Measurements from ENCODE around the gene ORAI2.
"Not testable (repeated sequence)": the region's sequence is repeated elsewhere in the genome, so short reads cannot be mapped to it uniquely, and the experiment has no call there.

The ORAI2 gene

DNA sequence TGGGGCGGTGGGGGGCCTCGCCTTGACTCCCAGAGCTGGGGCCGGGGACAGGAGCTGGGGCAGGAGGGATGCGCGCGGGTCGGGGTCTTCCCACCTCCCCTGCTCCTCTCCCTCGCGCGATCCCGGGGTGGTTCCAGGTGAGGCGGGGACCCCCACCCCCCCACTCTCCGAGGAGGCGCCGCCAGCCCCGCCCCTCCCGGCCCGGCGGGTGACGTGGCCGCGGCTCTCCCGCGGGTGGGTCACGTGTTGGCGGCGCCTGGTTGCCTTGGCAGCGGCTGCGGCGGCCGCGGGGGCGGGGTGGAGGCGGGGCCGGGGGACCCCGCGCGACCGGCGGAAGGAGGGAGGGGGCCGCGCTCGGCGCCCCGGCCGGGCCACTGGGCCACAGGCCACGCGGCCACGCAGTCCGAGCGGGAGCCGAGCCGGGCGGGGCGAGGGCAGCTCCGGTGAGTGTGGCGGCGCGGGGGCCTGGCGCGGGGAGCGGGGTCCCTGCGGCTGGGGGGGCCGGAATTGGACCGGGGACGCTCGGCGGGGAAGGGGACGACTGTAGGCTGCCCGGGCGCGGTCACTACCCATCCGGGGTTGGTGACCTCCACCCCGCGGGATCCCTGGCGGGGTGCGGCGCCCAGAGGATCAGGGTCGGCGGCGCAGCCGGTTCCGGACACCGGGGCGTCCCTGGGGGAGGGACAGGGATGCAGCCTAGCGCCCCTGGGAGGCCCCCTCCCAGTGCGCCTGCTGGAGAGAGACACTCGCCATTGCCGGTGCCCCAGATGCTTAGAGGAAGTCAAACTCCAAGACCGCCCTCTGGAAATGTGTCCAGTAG lies at the start of gene ORAI2:
TSS of gene ORAI2 (plus strand) at position 357 of the 820 bp plus-strand sequence. CDS start 5,382 bp downstream, outside the sequence.
- DNase-seq = no peak

DNA sequence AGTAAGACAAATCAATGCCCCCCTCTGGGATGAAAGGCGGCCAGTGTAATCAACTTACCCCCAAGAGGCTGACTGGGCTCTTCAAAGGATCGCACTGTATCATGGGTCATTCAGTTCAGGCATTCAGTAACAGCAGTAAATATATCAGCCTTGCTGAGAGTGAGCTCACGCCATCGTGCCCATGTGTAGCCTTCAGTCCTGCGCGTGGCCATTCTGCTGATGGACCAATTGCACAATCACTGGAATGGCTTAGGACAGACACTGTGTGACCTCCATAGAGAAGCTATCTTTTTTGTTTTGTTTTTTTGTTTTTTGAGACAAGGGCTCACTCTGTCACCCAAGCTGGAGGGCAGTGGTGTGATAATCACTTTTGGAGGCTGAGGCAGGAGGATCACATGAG lies 46.3 kb upstream of the ORAI2 start:
- no peak for DNase-seq

DNA sequence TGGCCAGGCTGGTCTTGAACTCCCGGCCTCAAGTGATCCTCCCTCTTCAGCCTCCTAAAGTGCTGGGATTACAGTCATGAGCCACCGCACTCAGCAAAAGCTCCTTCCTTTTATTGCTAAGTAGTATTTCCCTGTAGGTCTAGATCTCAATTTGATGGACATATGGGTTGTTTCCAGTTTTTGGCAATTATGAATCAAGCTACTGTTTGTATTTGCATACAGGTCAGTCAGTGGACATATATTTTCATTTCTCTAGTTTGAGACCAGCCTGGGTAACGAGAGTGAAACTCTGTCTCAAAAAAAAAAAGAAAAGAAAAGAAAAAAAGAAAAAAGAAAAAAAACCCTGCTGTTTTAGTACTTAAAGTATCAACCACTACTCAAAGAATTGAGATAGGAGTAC lies 43.6 kb upstream of the ORAI2 start:
- no peak for DNase-seq

DNA sequence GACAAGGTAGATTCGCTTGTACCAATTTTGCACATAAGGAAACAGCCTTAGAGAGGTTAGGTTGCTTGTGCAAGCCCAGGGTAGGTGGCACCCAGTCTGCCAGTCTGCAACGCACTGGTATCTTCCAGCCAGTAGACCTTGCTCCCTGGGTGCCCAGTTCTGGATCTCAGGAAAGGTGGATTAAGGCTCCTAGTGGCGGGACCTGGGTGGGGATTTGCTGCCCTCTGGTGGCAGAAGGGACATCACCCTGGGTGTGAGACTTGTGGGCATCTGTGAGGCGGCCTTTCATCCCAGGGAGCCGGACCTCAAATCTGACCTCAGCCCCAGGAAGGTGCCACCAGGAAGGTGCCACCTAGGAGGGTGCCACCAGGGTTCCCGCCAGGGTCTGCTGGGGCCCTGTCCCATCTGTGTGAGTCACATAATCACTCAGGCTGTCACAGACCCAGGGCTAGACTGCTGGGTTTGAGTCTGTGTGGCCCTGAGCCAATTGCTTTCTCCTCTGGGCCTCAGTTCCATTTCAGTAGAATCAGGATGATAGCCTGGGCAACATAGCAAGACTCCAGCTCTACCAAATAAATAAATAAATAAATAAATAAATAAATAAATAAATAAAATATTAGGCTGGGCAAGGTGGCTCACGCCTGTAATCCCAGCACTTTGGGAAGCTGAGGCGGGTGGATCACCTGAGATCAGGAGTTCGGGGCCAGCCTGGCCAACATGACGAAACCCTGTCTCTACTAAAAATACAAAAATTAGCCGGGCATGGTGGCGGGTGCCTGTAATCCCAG lies 42.5 kb upstream of the ORAI2 start:
- DNase-seq = no peak

DNA sequence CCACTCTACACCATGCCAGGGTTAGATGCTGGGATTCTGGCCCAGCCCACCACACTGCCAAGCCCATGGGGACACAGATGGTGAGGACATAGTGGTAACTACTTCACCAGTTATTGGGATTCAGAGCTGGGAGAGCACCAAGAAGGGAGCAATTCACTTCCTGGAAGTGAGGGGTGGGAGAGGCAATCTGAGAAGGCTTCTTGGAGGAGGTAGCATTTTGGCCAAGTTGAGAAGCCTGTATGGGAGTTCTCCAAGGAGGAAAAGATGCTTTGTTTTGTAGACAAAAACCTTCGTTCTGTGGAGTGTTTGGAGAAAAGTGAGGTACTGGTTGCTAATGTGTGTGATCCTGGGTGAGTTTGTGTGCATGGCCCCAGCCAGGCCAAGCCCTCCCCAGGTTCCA lies 41.0 kb upstream of the ORAI2 start:
- DNase-seq = no peak

DNA sequence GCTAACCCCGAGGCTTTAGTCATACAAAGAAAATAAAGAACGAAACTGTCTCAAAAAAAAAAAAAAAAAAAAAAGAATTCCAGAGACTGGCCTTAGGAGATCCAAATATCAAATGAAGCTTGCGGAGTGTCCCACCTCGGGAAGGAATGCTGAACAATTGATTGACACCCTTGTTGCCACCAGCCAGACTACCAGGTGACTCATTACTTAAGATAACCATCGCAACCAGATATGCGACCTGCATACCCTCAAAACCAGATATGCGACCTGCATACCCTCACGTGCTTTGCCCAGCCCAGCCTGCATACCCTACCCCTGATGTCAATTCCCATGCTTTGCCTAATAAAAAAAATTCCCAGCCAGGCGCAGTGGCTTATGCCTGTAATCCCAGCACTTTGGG lies 39.9 kb upstream of the ORAI2 start:
- DNase-seq = no peak

DNA sequence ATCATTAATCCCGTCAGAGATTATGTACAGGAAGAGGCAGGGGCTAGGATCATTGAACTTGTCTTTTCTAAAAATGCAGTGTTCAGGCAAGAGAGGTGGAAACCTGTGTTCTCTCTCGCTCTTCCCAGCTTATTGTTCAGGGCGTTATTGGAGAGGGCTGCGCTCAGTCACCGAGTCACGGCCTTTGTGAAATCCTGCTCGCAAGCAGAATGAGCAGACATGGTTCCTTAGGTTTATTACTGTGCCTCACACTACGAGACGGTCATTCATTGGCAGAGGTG lies 37.8 kb upstream of the ORAI2 start:
- no peak for DNase-seq

DNA sequence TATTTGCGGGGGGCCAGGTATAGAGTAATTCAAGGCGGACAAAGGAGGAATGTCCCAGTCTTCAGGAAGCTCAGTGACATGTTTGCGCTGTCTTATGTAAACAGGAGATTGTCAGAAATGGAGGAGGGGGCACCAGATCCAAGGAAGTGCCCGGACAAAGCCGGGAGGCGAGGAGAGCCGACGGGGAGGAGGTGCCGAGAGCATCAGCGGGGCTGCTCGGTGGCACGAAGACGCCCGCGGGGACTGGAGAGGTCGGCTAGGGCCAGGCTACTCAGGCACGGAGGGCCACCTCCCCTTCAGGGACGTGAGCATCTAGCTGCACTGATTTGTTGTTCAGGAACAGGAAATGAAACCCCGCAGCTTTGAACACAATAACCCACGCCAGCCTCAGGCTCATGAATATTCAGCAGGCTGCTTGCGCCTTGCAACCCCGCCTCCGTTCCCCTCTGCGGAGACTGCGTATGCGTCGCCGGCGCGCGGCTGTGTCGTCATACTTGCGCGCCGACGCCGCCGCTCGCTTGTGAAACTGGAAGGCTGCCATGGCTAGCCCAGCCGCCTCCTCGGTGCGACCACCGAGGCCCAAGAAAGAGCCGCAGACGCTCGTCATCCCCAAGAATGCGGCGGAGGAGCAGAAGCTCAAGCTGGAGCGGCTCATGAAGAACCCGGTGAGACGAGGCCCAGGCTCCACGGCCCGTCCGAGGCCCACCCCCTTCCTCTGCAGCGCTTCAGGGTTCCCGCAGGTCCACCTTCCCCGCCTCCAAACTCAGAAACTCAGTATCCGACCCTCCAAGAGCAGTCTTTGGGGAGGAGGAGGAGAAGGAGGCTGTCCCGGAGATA lies 37.3 kb upstream of the ORAI2 start, which contains the start of gene PRKRIP1:
TSS of gene PRKRIP1 (plus strand) at position 491 of the 837 bp plus-strand sequence. CDS start at position 540, 49 bp downstream.
- peak; percentile 67 for DNase-seq

DNA sequence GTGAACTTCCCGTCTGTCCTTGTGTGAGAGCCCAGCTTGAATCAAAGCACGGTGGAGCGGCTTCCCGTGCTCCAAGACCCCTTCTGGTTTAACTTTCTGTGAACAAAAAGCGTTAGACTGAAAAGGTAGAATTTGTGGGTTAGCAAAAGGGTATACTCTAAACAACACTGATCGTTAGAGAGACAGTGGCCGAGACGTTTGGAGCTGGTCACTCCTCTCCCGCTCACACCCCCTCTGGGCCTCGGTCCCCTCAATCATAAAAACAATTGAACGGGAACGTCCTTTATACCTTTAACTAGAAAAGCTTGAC lies 36.7 kb upstream of the ORAI2 start:
- DNase-seq = no peak

DNA sequence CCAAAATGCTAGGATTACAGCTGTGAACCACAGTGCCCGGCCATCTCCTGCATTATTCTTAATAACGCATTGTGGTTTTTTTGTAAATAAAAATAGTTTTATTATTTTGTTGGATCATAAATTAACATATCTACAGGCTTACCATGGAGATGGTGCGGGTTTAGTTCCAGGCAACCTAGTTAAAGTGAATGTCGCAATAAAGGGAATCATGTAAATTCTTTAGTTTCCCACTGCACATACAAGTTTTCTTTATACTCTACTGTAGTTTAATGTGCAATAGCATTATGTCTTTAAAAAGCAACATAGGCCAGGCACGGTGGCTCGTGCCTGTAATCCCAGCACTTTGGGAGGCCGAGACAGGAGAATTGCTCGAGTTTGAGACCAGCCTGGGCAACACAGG lies 34.8 kb upstream of the ORAI2 start:
- no peak for DNase-seq

DNA sequence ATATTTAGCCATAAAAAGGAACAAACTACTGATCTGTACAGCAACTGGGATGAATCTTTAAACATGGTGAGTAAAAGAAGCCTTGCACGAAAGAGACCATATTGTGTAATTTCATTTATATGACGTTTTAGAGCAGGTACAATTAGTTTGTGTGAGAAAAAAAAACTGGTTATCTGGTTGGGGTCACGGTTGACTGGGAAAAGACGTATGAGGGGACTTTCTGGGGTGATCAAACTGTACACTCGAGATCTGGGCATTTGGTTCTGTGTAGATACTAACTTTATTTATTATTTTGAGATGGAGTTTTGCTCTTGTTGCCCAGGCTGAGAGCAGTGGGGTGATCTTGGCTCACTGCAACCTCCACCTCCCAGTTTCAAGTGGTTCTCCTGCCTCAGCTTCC lies 33.0 kb upstream of the ORAI2 start:
- no peak for DNase-seq

DNA sequence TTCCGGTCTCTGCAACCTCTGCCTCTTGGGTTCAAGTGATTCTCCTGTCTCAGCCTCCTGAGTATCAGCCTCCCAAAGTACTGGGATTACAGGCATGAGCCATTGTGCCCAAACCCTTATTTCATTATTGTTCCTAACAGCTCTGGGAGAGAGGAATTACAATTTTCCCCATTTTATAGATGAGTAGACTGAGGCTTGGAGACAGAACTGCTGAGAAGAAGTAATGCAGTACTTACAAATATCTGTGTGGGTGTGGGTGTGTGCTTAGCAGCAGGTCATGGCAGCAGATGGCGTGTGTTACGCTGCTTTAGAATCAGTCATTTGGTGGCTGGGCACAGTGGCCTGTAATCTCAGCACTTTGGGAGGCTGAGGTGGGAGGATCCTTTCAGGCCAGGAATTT lies 29.8 kb upstream of the ORAI2 start:
- no peak for DNase-seq

DNA sequence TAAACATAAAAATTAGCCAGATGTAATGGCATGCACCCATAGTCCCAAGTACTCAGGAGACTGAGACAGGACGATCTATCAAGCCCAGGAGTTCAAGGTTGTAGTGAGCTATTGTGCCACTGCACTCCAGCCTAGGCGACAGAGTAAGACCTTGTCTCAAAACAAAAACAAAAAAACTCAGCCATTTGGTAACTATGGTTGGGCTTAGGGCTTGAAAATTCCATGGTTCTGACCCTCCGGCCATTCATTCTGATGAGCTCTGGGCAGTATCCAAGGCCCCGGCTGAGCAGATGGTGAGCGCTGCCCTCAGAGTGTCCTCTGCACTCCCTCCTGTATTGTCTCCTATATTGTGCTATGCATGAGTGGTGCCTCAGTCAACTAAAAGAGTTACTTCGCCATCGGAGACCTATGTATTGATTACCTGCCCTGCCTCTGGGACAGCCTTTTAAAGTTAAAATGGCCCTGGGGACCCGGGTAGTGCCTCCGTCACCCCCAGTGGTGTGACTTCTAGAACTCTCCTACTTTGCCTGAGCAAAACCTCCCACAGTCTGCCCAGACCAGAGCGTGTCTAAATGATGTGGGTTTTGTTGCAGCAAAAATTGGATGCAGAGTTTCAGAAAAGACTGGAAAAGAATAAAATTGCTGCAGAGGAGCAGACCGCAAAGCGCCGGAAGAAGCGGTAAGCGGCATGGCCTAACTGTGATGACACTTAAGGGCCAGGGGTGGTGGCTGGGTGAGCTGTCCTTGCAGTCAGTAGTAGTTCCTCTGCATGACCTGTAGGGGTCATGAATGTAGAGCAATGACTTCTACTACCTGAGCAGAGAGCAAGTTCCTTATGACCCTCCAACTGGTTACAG lies 29.1 kb upstream of the ORAI2 start:
- DNase-seq = no peak

DNA sequence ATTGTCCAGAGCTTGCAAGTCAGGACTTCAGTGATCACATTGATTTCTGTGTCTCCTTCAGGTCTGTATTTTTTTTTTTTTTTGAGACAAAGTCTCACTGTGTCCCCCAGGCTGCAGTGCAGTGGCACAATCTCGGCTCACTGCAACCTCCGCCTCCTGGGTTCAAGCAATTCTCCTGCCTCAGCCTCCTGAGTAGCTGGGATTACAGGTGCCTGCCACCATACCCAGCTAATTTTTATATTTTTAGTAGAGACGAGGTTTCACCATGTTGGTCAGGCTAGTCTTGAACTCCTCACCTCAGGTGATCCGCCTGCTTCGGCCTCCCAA lies 28.6 kb upstream of the ORAI2 start:
- DNase-seq = not testable (repeated sequence)

DNA sequence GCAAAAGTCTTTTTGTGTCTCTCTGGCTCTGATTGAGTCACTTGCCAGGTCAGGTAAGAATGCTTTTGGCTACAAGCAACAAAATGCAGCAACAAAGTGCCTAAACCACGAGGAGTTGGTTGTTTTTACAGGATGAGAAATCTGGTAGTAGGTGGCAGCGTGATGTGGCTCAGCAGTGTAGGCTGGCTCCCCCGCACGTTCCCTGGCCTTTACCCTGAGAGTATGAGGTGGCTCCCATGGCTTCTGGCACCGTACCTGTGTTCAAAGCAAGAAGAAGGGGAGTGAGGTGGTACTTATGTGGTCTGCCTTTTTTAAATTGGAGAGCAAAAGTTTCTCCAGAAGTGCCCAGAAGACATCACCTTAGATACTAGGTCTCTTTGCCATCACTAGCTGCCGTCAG lies 25.5 kb upstream of the ORAI2 start:
- DNase-seq = no peak

DNA sequence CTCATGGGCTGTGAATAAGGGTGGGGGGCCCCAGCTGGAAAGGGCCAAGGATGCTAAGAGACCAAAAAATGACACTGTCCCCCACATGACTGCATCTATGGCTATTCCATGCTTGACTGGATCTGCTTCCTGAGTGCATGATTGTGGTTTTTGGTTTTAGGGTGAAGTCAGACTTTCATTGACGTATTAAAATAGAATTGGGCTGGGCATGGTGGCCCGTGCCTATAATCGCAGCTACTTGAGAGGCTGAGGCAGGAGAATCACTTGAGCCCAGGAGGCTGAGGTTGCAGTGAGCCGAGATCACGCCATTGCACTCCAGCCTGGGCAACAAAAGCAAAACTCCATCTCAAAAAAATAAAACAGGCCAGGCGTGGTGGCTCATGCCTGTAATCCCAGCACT lies 24.8 kb upstream of the ORAI2 start:
- not testable (repeated sequence) for DNase-seq

DNA sequence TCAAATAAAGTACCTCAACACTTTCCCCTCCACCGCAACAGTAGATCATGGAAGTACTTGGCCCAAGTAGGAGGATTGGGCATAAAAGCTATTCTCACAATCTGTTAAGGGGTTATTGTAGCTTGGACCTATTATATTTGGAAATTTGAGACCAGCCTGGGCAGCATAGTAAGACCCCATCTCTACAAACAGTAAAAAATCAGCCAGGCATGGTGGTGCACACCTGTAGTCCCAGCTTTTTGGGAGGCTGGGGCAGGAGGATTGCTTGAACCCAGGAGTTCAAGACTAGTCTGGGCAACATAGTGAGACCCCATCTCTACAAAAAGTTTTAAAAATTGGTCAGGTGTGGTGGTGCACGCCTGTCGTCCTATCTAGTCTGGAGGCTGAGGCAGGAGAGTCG lies 24.0 kb upstream of the ORAI2 start:
- DNase-seq = no peak

DNA sequence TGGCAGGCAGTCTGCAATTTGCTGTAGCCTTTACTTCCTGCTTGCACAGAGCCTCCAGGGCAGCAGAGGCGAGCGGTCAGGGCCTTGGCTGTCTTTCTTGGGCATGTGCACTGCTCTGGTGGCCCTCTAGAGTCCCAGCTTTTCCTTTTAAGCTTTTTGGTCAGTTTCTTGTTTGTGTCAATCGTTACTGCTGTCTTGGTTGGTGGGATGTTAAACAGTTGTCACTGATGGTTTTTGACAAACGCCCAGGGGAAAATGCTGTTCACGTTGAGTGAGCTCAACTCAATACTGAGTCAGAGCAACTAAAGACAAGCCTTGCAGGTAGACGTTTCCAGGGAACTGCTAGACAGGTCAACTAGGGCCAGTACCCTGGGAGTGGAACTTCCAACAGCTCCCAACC lies 23.3 kb upstream of the ORAI2 start:
- DNase-seq = no peak

DNA sequence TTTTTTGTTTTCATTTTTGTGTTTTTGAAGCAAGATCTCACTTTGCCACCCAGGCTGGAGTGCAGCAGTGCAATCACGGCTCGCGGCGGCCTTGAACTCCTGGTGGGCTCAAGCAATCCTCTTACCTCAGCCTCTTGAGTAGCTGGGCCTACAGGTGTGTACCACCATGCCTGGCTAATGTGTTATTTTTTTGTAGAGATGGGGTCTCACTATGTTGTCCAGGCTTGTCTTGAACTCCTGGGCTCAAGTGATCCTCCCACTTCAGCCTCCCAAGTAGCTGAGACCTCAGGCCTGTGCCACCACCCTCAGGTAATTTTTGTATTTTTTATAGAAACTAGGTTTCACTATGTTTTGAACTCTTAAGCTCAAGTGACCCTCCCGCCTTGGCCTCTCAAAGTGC lies 22.5 kb upstream of the ORAI2 start:
- DNase-seq = no peak

DNA sequence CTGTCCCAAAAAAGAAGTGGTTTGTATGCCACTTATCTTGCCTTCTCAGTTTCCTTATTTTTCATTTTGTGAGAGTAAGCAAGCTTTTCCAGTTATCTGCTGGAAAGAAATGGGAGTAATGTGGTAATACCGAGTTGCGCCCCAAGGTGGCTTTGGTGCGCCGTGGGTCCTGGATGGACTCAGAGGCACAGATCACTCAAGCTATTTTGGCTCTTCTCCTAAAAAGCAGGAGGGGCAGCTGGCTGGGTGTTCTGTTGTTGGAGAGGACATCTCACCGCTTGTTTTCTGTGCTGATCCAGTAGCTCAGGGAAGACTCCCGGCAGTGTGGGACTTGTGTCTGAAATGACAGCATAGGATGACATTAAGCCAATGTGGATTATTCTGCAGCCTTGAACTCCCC lies 20.8 kb upstream of the ORAI2 start:
- DNase-seq = no peak

DNA sequence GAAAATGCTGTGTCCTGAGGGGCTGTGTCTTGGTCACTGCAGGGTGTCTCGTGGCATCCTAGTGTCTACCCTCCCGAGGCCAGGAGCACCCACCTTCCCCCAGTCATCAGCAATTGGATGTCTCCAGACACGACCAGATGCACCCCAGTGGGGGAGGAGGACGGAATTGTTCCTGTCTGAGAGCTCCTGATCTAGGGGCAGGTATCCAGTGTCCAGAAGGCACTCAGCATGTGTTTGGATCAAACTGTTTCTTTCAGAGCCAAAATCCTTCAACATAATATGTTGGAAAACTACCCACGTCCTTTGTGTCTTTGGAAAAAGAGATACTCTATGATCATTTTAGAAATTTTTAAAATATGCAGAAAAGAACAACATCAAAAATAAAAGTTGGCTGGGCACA lies 20.3 kb upstream of the ORAI2 start:
- DNase-seq = no peak

DNA sequence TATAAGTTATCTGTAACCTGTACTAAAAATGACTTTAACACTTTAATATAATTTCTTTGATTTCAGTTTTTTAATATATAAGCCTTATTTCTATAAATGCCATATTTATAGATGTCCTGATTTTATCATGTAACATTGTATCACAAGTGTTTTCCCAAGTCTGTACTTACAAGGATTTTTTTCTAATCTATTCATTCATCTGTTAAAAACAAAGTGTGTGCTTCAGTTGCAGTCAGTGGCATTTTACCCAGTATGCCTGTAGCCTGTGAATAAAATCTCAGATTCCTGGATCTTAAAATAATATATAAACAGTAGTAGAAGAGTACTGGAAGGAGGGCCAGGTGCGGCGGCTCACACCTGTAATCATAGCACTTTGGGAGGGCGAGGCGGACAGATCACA lies 19.8 kb upstream of the ORAI2 start:
- no peak for DNase-seq

DNA sequence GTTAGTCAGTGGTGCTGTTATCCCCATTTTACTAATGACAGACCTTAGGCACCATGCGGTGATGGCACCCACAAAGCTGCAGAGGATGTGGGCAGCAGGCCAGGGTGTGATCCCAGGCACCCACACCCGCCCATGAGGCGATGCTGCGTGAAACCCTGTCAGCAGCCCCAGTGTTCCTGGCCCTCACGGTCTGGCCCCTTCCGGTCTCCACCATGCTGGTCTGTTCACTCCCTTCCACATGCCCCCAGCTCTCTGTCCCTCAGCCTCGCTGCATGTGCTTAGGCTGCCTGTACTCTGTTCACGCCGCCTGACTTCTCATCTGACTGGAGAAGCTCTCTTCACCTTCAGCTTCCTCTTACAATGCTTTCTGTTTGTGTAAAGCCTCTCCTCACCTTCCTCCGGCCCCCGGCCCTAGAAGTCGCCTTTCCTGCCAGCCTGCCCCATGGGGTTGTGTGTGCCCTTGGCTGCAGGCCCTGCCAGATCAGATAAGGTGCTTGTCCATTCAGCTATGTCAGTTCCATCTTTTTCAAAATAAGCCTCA lies 17.6 kb upstream of the ORAI2 start:
- DNase-seq = no peak
